Heart left ventricle (tissue), 16 donors: ENCODE data around the gene KLHDC10. TPM values are rescaled to one million over a fixed set of nuclear protein-coding genes. Genes with fewer than 3 reads are reported as not detected.
"Not testable (repeated sequence)": the region's sequence is repeated elsewhere in the genome, so short reads cannot be mapped to it uniquely, and the experiment has no call there.

Experiments used
- ATAC-seq, 4 donors: fragments of 200-7000 bp; cut with Tn5 transposase; one replicate each; pipeline ENCODE4 v1.9.1; 2020 to 2022; ENCODE audit warnings: moderate library complexity in 4 of 4, mild to moderate bottlenecking in 3 of 4, moderate number of reproducible peaks in 1 of 4
- DNase-seq, 5 donors: peaks; one replicate each; pipeline ENCODE4 v3.0.0-alpha.2; 2020
- H3K27ac ChIP-seq, 12 donors: fragments of 200-600 bp; sonication (generic) in 4 of 12; one replicate each; pipeline versions ENCODE4 v1.5.0 to v1.8.0; 2016 to 2022; ENCODE audit warnings: mild to moderate bottlenecking in 2 of 12
- H3K27me3 ChIP-seq, 9 donors: fragments of 200-600 bp; sonication (generic) in 2 of 9; one replicate each; pipeline versions ENCODE4 v1.5.1 to v1.8.0; 2016 to 2022; ENCODE audit warnings: mild to moderate bottlenecking in 3 of 9
- H3K36me3 ChIP-seq, 9 donors: fragments of 200-600 bp; sonication (generic) in 2 of 9; one replicate each; pipeline versions ENCODE4 v1.5.0 to v1.8.0; 2018 to 2022; ENCODE audit warnings: mild to moderate bottlenecking in 2 of 9
- H3K4me1 ChIP-seq, 12 donors: fragments of 200-600 bp; sonication (generic) in 4 of 12; one replicate each; pipeline versions ENCODE4 v1.5.0 to v1.8.0; 2016 to 2022; ENCODE audit warnings: mild to moderate bottlenecking in 3 of 12
- H3K4me3 ChIP-seq, 12 donors: fragments of 200-600 bp; sonication (generic) in 4 of 12; one replicate each; pipeline versions ENCODE4 v1.5.0 to v1.8.0; 2017 to 2022; ENCODE audit warnings: mild to moderate bottlenecking in 9 of 12, moderate library complexity in 4 of 12
- H3K9me3 ChIP-seq, 12 donors: fragments of 200-600 bp; sonication (generic) in 4 of 12; one replicate each; pipeline versions ENCODE4 v1.5.0 to v1.8.0; 2016 to 2022; ENCODE audit warnings: mild to moderate bottlenecking in 1 of 12
- POLR2A ChIP-seq, 2 donors: fragments of 450-650 bp; IDR thresholded peaks; one replicate each; pipeline ENCODE4 v1.6.1; 2017; ENCODE audit warnings: antibody characterized with exemption in 2 of 2, mild to moderate bottlenecking in 2 of 2, moderate library complexity in 2 of 2
- WGBS, 4 donors: extraction: QIAGEN DNeasy Blood & Tissue Kit in 2 of 4; methylation state at CpG; one replicate each; pipeline versions ENCODE4 v1.1.5 to v1.1.7; 2013 to 2018; 5-methylcytosine and 5-hydroxymethylcytosine counted together
- intact Hi-C, 10 donors: fragments of 100-400 bp; cut with DNase I; formaldehyde crosslinking; loops; one replicate each; pipeline versions ENCODE4 v1.11.1 to v1.14.2; 2022
- polyA plus RNA-seq, 2 donors: library from polyadenylated mRNA; stranded (reverse); fragments of 200-250 nt; gene quantifications; one replicate each; pipeline ENCODE4 v1.2.3, GENCODE V29; 2013
- total RNA-seq, 9 donors: library from RNA; depleted of rRNA in 2 of 9; stranded (reverse); fragments of >200 nt in 2 of 9; fragmentation: NEBNext Ultra II Directional in 3 of 9; extraction: Animal tissue kit (Norgen Biotek cat#: 25700) in 3 of 9; gene quantifications; one replicate each; pipeline versions ENCODE4 v1.1.0 to v1.2.4, GENCODE V29; 2016 to 2023
- TF ChIP-seq, protein P1 (sequence below), 12 donors: fragments of 200-600 bp; sonication (generic) in 4 of 12; IDR thresholded peaks; one replicate each; pipeline versions ENCODE4 v1.5.0 to v1.8.0; 2018 to 2022; ENCODE audit warnings: antibody characterized with exemption in 12 of 12, mild to moderate bottlenecking in 5 of 12
- donor health status: ischemic (EF 13 %, LVEDD 7.1; RV severe dilation, severe dysfunction).
- donor health status: healthy with polysubstance abuse.
- donor health status: DM: no; HTN: yes; CAD: no.
- donor health status: DM: no; HTN: no; CAD: no.
- donor health status: ischemic (EF 25% LVEDD 6.9; RV normal size, moderate dysfunction).
- donor health status: ischemic (EF 25% LVEDD 5.7; RV mildly dilated, moderate dysfunction).
- donor health status: healthy.
- donor health status: DM: yes; HTN: yes; CAD: no.
- donor health status: ischemic (EF 35%, LVEDD 5.7; RV mildly dilated, moderate dysfunction).
- donor health status: nonischemic (EF 11% LVEDD 7.7; RV severe dilation, severe dysfunction).
- donor health status: DM: yes; HTN: yes; CAD: no.
- donor health status: PGD.
- donor health status: ischemic (EF 29% LVEDD 5.4; RV normal size, mild dysfunction).
- donor health status: nonischemic (EF 23%, LVEDD 6.1; RV moderate dilation, normal function).

The KLHDC10 gene
- total and polyA plus RNA-seq, 11 donors, result 7.0 to 32.6 (median 26.4) TPM

DNA sequence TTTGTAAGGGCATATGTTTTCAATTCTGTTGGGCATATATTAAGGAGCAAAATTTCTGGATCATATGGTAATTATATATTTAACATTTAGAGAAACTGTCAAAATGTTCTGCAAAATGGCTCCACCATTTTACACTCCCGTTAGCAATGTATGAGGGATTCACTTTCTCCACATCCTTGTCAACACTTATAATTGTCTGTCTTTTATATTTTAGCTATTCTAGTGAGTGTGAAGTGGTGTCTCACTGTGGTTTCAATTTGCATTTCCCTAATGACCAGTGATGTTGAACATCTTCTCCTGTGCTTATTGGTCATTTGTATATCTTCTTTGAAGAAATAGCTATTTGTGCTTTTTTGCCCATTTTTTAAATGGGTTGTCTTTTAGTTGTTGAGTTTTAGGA lies 8.1 kb upstream of the KLHDC10 start:
- Histone ChIP-seq H3K9me3 (no peaks in the 10 kb centered on the region), H3K4me1 (peaks cover 0 to 8% (median 0%) of the 10 kb centered on the region in 12 donors), H3K4me3 (no peak overlapping the region), H3K36me3 (no peaks in the 10 kb centered on the region), H3K27me3 (no peaks in the 10 kb centered on the region), H3K27ac (no peak overlapping the region)
- no peak for DNase-seq
- TF ChIP-seq POLR2A (IDR thresholded peaks at IDR 0.05), result no peak
- TF ChIP-seq, protein P1, sequence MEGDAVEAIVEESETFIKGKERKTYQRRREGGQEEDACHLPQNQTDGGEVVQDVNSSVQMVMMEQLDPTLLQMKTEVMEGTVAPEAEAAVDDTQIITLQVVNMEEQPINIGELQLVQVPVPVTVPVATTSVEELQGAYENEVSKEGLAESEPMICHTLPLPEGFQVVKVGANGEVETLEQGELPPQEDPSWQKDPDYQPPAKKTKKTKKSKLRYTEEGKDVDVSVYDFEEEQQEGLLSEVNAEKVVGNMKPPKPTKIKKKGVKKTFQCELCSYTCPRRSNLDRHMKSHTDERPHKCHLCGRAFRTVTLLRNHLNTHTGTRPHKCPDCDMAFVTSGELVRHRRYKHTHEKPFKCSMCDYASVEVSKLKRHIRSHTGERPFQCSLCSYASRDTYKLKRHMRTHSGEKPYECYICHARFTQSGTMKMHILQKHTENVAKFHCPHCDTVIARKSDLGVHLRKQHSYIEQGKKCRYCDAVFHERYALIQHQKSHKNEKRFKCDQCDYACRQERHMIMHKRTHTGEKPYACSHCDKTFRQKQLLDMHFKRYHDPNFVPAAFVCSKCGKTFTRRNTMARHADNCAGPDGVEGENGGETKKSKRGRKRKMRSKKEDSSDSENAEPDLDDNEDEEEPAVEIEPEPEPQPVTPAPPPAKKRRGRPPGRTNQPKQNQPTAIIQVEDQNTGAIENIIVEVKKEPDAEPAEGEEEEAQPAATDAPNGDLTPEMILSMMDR (IDR thresholded peaks at IDR 0.05), result no peak
- WGBS, 4 donors, result 80 to 98% (median 83%) methylated on average over 1 of the region's 1 CpG
- no peak for ATAC-seq
- intact Hi-C loops, result no loop called here

DNA sequence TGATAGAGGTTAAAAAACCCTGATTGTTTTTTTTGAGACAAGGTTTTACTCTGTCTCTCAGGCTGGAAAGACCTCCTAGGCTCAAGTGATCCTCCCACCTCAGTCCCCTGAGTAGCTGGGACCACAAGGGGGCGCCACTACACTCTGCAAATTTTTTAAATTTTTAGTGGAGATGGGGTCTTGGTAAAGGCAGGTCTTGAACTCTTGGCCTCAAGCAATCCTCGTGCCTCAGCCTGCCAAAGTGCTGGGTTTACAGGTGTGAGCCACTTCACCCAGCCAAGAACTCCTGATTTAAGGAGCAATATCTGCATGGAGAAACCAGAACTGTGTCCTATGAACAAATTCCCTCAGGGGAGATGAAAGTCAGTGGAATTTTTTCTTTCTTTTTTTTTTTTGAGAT lies 7.3 kb upstream of the KLHDC10 start:
- TF ChIP-seq, protein P1 (IDR thresholded peaks at IDR 0.05), result peak; percentile 37 to 77 (median 60)
- no peak for TF ChIP-seq POLR2A (IDR thresholded peaks at IDR 0.05)
- Histone ChIP-seq H3K27me3 (no peaks in the 10 kb centered on the region), H3K4me1 (peaks cover 0 to 8% (median 0%) of the 10 kb centered on the region in 12 donors), H3K9me3 (no peaks in the 10 kb centered on the region), H3K27ac (no peak overlapping the region), H3K4me3 (no peak overlapping the region), H3K36me3 (no peaks in the 10 kb centered on the region)
- ATAC-seq (no peak), DNase-seq (peak in 2 of 5 donors; percentile 15 to 27)
- intact Hi-C loops, result no loop called here
- 3 to 12% (median 8%) methylated on average over 2 of the region's 2 CpGs for WGBS, 4 donors

DNA sequence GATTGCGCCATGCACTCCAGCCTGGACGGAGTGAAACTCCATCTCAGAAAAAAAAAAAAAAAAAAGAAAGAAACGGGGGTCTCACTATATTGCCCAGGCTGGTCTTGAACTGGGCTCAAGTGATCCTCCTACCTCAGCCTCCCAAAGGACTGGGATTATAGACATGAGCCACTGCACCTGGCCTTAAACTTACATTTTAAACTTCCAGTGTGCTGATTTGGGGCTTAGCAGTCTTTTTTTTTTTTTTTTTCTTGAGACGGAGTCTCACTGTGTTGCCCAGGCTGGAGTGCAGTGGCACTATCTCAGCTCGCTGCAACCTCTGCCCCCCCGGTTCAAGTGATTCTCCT lies 5.8 kb upstream of the KLHDC10 start:
- WGBS, 4 donors, result 90 to 94% (median 92%) methylated on average over 6 of the region's 6 CpGs
- DNase-seq, H3K4me3 ChIP-seq, intact Hi-C loops, H3K4me1 ChIP-seq, H3K36me3 ChIP-seq, ATAC-seq, H3K9me3 ChIP-seq, H3K27me3 ChIP-seq, H3K27ac ChIP-seq: not testable (repeated sequence)

DNA sequence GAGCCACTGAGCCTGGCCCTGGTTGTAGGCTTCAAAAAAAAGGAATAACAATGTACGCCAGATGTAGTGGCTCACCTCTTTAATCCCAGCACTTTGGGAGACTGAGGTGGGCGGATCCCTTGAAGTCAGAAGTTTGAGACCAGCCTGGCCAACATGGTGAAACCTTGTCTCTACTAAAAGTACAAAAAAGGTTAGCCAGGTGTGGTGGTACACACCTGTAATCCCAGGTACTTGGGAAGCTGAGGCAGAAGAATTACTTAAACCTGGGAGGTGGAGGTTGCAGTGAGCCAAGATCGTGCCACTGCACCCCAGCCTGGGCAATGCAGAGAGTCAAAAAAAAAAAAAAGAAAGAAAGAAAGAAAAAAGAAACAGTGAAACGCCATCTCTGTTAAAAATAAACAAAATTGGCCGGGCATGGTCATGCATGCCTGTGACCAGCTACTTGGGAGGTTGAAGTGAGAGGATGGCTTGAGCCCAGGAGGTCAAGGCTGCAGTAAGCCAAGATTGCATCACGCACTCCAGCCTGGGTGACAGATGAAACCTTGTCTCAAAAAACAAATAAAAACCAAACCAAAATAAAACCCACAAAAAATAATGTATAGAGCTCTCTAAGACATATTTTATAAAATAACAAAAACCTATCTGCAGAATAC lies 4.7 kb upstream of the KLHDC10 start:
- no peak overlapping the region for H3K27ac ChIP-seq
- no peak overlapping the region for H3K4me3 ChIP-seq
- H3K36me3 ChIP-seq, result no peaks in the 10 kb centered on the region
- no peaks in the 10 kb centered on the region for H3K9me3 ChIP-seq
- ATAC-seq (no peak), DNase-seq (no peak)
- TF ChIP-seq, protein P1 (IDR thresholded peaks at IDR 0.05), result no peak
- no peak for TF ChIP-seq POLR2A (IDR thresholded peaks at IDR 0.05)
- WGBS, 4 donors, result 76 to 81% (median 77%) methylated on average over 6 of the region's 6 CpGs
- no peaks in the 10 kb centered on the region for H3K27me3 ChIP-seq
- peaks cover 0 to 7% (median 2%) of the 10 kb centered on the region in 12 donors for H3K4me1 ChIP-seq
- intact Hi-C loops, result no loop called here
